ENCODE data around the gene SOST.

Gene SOST

DNA sequence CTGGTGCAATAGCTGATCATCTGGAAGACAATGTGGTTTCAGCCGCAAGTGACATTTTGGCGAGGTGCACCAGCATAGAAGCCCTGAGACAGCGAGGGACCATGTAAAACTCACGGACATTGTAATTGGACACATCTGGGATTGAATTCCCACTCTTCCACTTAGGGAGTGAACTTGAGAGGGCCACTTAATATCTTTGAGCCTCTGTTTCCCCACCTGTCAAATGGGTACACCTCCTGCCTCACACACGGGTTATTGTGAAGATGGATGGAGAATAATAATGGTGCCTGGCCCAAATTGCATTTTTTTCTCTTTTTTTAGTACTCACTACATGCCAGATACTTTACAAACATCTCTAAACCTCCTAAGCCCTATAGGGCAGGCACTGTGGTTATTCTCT is 51.4 kb downstream of the SOST start:
- no peak for DNase-seq (ENCODE audit: low spot score)

DNA sequence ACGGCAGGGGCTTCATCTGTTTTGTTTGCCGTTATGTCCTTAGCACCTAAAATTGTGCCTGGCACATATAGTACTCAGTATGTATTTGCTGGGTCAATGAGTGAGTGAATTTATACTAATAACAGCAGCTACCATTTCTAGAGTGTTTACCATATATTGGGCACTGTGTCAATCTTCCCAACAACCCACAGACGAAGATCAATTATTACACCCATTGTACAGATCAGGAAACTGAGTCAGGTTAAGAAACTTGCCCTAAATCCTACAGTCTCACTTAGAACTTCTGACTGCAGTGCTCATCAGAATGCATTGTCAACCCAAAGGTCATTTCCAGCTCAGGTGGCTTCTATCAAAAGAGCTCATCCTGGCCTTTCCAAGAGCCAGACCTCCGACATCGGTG is 52.4 kb downstream of the SOST start:
- DNase-seq (ENCODE audit: low spot score) = no peak

All from LoVo (cell line).